ENCODE measurements around the gene HS3ST3A1. TPM values are rescaled to one million over a fixed set of nuclear protein-coding genes. Genes with fewer than 3 reads are reported as not detected.

The HS3ST3A1 gene
- total RNA-seq, 1 experiment from 2014 or later: not detected

- ATAC-seq (no peak), DNase-seq (ENCODE audit: low read depth, low spot score) (no peak)
- intact Hi-C loops (cut with micrococcal nuclease): no loop called here
- no peaks in the 10 kb centered on the region for H3K4me1 ChIP-seq (ENCODE audit: control insufficient read depth in 1 of 2, insufficient read depth in 2 of 2, low read length in 2 of 2)
- no peak overlapping the region for H3K4me3 ChIP-seq (replicated peaks in 1 of 2; ENCODE audit: low read depth in 1 of 2, low read length in 2 of 2)
- H3K9me2 ChIP-seq (ENCODE audit: insufficient read depth): no peaks in the 10 kb centered on the region
- no TSS peak for BruUV-seq (replicated peaks)
- no peak overlapping the region for H2AFZ ChIP-seq (ENCODE audit: low read depth, low read length, poor library complexity, severe bottlenecking)
- ChIA-PET CTCF (no interaction called here), POLR2A (no interaction called here), RAD21 (ENCODE audit: low non-redundant PET in 1 of 2, low total read pairs in 2 of 2, uncharacterized antibody in 2 of 2, unreplicated experiment in 2 of 2) (no interaction called here)
- no peaks in the 10 kb centered on the region for H4K20me1 ChIP-seq (ENCODE audit: insufficient read depth)
- H3K36me3 ChIP-seq (ENCODE audit: control insufficient read depth in 1 of 2, insufficient read depth in 2 of 2, low read length in 2 of 2): no peaks in the 10 kb centered on the region
- no peak overlapping the region for H3K9ac ChIP-seq (ENCODE audit: low read length)
- TF ChIP-seq SP1 (IDR thresholded peaks at IDR 0.05; ENCODE audit: low read depth): no peak
- TF ChIP-seq POLR2A (IDR thresholded peaks at IDR 0.05; ENCODE audit: borderline replicate concordance, extremely low read depth, insufficient read depth, insufficient read length): no peak
- no peaks in the 10 kb centered on the region for H3K79me2 ChIP-seq (ENCODE audit: insufficient read depth, low read length)
- no peaks in the 10 kb centered on the region for H3K9me3 ChIP-seq (ENCODE audit: control insufficient read depth in 1 of 2, insufficient read depth in 1 of 2, low read depth in 1 of 2, low read length in 2 of 2)
- no peak overlapping the region for H3K4me2 ChIP-seq (ENCODE audit: low read length)
- H3K27ac ChIP-seq (ENCODE audit: low read depth, low read length): no peak overlapping the region
- H3K27me3 ChIP-seq (ENCODE audit: insufficient read depth, low read length): peaks cover 17% of the 10 kb centered on the region; the same call in 1 of the 2 replicates
These were observed 141.3 kb downstream of the HS3ST3A1 start for GRCh38 chr17:13460261-13461000.

- CTCF ChIA-PET: no interaction called here
- RAD21 ChIA-PET (ENCODE audit: low non-redundant PET in 1 of 2, low total read pairs in 2 of 2, uncharacterized antibody in 2 of 2, unreplicated experiment in 2 of 2): no interaction called here
- no TSS peak for BruUV-seq (replicated peaks)
- TF ChIP-seq JUND (IDR thresholded peaks at IDR 0.05) (no peak), CEBPB (IDR thresholded peaks at IDR 0.05; ENCODE audit: low read depth) (no peak), SIN3A (IDR thresholded peaks at IDR 0.05; ENCODE audit: low read depth) (no peak), ZNF274 (IDR thresholded peaks at IDR 0.05; ENCODE audit: low read depth, low read length) (no peak), EGR1 (IDR thresholded peaks at IDR 0.05; ENCODE audit: low read depth) (no peak), SP1 (IDR thresholded peaks at IDR 0.05; ENCODE audit: low read depth) (no peak), MAX (IDR thresholded peaks at IDR 0.05) (no peak), ZBTB33 (IDR thresholded peaks at IDR 0.05; ENCODE audit: extremely low read depth, insufficient replicate concordance, low read length) (no peak), ELF1 (IDR thresholded peaks at IDR 0.05; ENCODE audit: borderline replicate concordance, low read depth) (no peak), REST (IDR thresholded peaks at IDR 0.05; ENCODE audit: low read depth) (no peak), EZH2phosphoT487 (IDR thresholded peaks at IDR 0.05; ENCODE audit: borderline replicate concordance) (no peak), ZFX (IDR thresholded peaks at IDR 0.05) (no peak), TCF7L2 (IDR thresholded peaks at IDR 0.05; ENCODE audit: borderline replicate concordance, extremely low read depth, insufficient read depth, insufficient read length) (no peak), CBX3 (IDR thresholded peaks at IDR 0.05; ENCODE audit: low read depth) (no peak), POLR2A (IDR thresholded peaks at IDR 0.05; ENCODE audit: borderline replicate concordance, extremely low read depth, insufficient read depth, insufficient read length) (no peak), EZH2 (IDR thresholded peaks at IDR 0.05) (no peak)
These were observed 143.9 kb downstream of the HS3ST3A1 start for GRCh38 chr17:13457783-13458182.

More at GRCh38 chr17:13457783-13458182, 143.9 kb downstream of the HS3ST3A1 start:
- Histone ChIP-seq H3K9ac (ENCODE audit: low read length) (no peak overlapping the region), H2AFZ (ENCODE audit: low read depth, low read length, poor library complexity, severe bottlenecking) (no peak overlapping the region), H3K9me3 (ENCODE audit: control insufficient read depth in 1 of 2, insufficient read depth in 1 of 2, low read depth in 1 of 2, low read length in 2 of 2) (no peaks in the 10 kb centered on the region), H3K4me3 (replicated peaks in 1 of 2; ENCODE audit: low read depth in 1 of 2, low read length in 2 of 2) (no peak overlapping the region), H3K4me1 (ENCODE audit: control insufficient read depth in 1 of 2, insufficient read depth in 2 of 2, low read length in 2 of 2) (no peaks in the 10 kb centered on the region), H3K4me2 (ENCODE audit: low read length) (no peak overlapping the region), H4K20me1 (ENCODE audit: insufficient read depth) (no peaks in the 10 kb centered on the region), H3K27me3 (ENCODE audit: insufficient read depth, low read length) (peaks cover 17% of the 10 kb centered on the region; the same call in 1 of the 2 replicates), H3K36me3 (ENCODE audit: control insufficient read depth in 1 of 2, insufficient read depth in 2 of 2, low read length in 2 of 2) (no peaks in the 10 kb centered on the region), H3K27ac (ENCODE audit: low read depth, low read length) (no peak overlapping the region), H3K79me2 (ENCODE audit: insufficient read depth, low read length) (no peaks in the 10 kb centered on the region), H3K9me2 (ENCODE audit: insufficient read depth) (no peaks in the 10 kb centered on the region)
- ATAC-seq: no peak
- intact Hi-C loops (cut with micrococcal nuclease): no loop called here
- POLR2A ChIA-PET: no interaction called here
- DNase-seq (ENCODE audit: low read depth, low spot score): no peak
